HG03108 (cell line): ENCODE measurements around the gene H1-8.
A peak's percentile ranks its signal among the peaks of the same experiment; 100 is the strongest.

ENCODE experiments used
- ATAC-seq: cut with Tn5 transposase; IDR thresholded peaks from one replicate; pipeline ENCODE4 v1.9.1; 2021; ENCODE audit warnings: moderate library complexity; ENCODE audit not compliant: unreplicated experiment

Gene H1-8

GRCh38 chr3:129571605-129572547 is 28.9 kb downstream of the H1-8 start:
- ATAC-seq = no peak

DNA sequence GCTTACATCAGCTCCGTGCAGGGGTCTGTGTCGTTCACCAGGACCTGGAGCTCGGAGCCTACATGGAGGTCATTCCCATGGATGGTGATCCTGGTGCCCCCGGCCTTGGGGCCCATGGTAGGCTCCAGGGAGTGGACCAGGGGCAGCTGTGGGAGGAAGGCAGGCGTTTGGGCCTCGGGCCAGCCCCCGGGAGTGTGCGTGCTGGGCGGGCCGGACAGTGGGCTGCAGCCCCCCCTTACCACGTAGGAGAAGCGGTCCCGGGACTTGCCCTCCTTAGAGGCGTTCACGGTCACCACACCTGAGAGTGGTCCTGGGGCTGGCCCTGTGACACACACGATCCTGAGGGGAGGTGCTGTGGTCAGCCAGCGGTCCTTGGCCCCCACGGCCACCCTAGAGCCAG is 29.6 kb downstream of the H1-8 start:
- no peak for ATAC-seq

- ATAC-seq = no peak
These were observed 30.5 kb downstream of the H1-8 start for GRCh38 chr3:129573493-129573892.

DNA sequence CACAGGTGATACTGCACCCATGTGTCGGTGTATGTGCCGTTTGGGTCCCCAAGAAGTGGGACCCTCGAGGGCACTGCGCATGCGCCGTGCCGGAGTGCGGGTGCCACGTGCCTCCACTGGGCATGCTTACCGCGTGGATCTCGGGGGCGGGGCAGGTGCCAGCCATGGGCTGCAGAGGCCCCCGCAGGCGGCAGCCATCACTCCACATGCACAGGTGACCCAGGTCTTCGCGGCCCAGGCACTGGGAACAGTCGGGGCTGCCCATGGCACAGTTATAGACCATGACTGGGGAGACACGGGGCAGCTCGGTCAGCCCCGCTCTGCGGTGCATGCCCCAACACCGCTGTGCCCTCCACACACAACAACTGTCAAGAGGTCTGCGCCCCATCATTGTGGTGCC is 31.2 kb downstream of the H1-8 start:
- no peak for ATAC-seq

DNA sequence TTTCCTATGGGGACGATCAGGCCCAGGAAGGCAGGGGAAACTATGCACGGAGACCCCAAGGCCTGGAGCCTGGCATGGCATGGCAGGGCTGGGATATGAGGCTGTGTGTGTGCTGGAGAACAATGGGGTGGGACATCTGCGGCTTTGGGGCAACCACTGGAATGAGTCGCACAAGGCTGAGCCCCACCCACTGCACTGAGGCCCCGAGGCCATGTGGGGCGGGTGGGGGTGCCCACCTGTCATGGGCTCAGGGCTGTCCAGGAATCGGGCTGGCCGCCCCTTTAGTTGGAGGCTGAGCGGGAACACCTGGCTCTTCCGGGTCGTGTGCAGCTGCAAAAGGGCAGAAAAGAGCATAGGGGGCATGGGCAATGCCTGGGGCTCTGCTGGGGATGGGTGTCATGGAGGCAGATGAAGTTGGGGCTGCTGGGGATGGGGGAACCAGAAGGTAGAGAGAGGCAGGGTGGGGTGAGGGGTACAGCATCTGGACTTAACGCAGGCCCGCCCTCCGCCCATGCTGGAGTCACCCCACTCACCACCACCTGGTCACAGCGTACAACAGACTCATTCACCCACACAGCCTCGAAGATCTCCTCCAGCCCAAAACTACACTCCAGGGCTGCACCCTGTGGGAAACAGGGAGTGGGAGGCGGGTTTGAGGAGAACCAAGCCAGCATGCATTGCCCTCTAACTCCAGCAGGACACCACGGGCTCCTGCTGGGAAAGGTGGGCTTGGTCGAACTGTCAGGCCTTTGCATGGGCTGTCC is 32.4 kb downstream of the H1-8 start:
- ATAC-seq = no peak

GRCh38 chr3:129575997-129576384 is 33.0 kb downstream of the H1-8 start:
- no peak for ATAC-seq

DNA sequence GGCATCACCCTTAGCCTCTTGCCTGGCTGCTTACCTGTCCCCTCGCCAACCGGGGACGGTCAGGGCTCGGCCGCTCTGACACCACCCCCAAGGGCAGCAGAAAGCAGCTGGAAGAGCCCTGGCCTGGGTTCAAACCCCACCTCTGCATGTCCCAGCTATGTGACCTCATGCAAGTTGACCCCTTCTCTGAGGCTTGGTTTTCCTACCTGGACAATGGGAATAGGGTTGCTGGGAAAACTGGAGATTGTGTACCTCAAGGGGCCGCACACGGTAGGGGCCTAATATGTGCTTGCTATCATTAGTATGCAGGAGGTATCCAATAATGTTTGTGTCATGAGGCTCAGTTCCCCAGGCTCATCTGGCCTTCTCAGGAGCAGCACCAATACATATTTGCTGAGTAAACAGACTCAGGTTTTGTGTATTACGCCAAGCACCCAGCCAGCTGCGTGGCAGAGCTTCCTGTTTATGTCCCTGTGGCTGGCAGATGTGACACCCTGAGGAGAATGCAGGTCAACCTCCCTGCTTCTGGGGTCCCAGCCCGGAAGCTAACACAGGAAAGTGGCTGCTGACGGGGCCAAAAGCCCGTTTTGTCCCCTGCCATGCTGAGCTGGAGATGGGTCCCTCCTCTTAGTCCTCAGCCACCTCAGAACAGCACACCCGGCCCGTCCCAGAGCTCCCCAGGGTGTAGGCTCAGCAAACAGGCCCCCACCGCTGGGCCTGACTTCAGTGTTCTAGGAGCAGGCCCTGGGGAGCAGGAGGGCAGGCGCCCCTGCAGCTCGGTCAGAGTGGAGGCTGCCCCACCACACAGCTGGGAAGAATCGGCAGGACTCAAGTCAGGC is 33.8 kb downstream of the H1-8 start:
- ATAC-seq = peak; percentile 68

DNA sequence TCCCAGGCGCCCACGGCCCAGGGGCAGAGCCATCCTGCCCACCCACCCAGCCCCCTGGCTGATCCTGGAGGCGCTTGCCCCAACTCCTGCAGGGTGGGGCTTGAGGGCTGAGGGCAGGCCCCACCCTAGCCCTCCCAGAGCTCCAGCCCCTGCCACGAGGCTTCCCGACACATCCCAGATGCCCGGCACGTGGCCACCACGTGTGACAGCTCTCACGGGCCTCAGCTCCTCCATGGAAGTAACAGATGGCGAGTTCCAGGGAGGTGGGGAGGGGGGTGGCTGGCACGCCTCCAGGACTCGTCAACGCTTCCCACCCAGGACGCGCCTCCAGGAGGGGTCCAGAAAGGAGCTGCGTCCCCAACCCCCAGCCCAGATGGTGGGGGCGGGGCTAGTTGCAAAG is 34.4 kb downstream of the H1-8 start:
- ATAC-seq = no peak

GRCh38 chr3:129577925-129578786 is 35.2 kb downstream of the H1-8 start:
- peak; percentile 45 for ATAC-seq

DNA sequence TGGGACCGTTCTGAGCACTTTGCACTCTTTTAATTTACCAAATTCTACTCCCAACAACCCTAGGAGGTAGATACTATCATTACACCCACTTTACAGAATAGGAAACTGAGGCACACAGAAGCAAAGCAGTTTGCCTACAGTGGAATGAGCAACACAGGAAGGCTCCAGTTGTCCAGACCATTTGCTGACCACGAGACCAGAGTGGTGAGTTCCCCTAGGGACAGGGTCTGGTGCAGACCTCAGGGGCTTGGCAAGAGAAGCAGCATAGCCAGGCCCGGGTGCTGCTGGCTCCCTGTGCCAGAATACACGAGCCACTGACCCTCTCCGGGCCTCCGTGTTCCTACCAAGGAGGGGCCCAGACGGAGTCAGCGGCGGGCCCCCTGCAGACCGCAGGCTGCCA is 37.0 kb downstream of the H1-8 start:
- ATAC-seq = no peak

- no peak for ATAC-seq
These were observed 38.6 kb downstream of the H1-8 start for GRCh38 chr3:129581623-129582022.

DNA sequence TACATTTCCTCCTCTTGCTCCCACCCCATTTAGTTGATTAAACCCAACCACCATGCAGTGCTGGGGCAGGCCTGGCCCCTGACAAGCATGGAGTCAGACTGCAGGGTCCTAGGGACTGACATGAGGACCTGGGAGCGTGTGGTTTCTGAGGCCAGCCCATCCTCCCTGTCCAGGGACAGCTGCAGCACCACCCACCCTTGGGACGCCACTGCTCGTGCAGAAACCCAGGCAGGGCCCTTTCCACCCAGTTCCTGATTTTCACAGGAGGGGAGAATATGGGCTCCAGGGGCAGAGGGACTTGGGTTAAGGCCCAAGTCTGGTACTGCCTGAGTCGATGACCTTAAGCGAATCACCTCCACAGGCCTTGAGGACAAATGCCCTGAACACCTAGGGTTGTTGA is 39.8 kb downstream of the H1-8 start:
- ATAC-seq = no peak

GRCh38 chr3:129583289-129583688 is 40.3 kb downstream of the H1-8 start:
- no peak for ATAC-seq

GRCh38 chr3:129584631-129585030 is 41.7 kb downstream of the H1-8 start:
- no peak for ATAC-seq

- no peak for ATAC-seq
These were observed 43.1 kb downstream of the H1-8 start for GRCh38 chr3:129585949-129586657.

DNA sequence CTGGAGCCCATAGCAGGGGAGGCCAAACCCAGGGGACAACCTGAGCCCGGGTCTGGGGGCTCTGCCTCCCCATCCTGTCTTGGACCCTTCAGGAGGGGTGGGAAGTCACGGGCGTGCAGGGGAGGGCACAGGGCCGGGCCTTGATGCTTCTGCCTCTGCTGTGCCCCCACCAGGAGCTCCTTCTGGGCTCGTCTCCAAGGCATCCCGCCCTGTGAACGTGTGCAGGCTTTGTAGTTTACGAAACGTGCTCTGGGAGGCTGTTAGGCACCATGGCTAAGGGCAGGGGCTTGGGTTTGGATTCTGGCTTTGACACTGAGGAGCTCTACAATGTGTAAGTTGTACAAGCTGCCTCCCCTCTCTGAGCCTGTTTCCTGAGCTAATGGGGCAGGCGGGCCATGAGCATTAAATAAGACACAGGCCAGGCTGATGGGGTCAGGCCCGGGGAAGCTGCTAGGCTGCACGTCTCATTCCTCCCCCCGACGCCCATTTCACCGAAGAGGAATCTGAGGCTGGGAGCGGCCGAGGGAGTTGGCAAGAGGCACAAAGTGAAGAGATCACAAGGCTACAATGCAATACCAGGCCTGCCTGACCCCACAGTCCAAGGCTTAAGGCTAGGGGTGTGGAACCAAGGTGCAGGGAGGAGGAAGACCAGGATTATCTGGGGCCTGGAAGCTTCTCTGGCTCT is 43.9 kb downstream of the H1-8 start:
- no peak for ATAC-seq

DNA sequence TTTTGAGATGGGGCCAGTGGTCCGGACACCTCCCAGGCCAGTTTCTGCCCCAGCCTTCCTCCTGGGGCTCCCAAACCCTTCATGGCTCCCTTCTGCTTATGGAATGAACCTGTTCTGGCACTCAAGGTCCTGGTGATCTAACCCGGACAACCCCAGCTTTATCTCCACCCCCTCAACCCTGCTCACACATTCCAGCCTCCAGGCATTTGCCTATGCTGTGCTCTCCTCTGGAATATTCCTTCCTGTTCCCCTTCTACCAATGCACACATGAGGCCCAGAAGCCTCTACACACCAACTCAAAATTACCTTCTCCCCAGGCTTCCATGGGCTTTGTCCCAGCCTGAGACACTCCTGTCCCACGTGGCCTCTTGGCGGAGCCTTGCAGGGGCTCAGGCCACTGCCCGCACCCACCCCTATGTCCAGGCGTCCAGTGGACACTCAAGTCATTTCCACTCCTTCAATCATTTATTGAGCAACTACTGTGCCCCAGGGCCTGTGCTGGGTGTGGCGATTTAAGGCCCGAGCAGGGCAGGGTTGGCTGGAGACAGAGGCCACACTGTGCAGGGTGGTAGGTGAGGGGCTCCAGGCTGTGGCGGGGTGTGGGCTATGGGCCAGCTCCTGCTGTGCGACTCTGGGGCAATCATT is 44.7 kb downstream of the H1-8 start:
- ATAC-seq = no peak

DNA sequence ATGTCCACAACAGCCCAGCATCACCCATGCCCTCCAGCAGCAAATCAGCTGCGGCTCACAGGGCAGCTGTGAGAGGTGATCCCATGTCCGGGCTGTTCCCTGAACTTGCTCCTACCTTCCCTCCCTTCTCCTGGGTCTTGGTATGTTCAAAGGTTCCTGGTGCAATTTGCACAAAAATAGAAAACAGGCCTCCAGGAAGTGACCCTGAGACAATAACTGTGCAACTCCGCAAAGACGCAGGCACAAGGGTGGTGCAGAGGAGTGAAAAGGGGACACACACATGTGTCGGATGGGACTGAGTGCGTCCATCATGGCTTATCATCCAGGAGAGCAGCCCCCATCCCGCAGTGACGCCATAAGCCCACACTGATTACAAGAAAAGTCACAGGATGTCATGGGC is 47.2 kb downstream of the H1-8 start:
- no peak for ATAC-seq

GRCh38 chr3:129591932-129592331 is 49.0 kb downstream of the H1-8 start:
- no peak for ATAC-seq
